H1 (cell line): ENCODE data around the gene TMEM134. TPM values are rescaled to one million over a fixed set of nuclear protein-coding genes. Genes with fewer than 3 reads are reported as not detected.

Experiments used
- CTCF ChIA-PET: fragments of 300-600 bp; sonication (Branson Sonifier 250); formaldehyde crosslinking; loops from one replicate; lab custom pipeline; 2021; ENCODE audit not compliant: partially characterized antibody; lab: Charles Lee
- POLR2A ChIA-PET: fragments of 300-600 bp; sonication (Branson Sonifier 250); formaldehyde crosslinking; loops from one replicate; lab custom pipeline; 2021; ENCODE audit warnings: inconsistent platforms; ENCODE audit not compliant: partially characterized antibody; lab: Charles Lee
- DNase-seq, 2 experiments: peaks; one replicate each; pipeline versions ENCODE4 v3.0.0 to v3.0.0-alpha.2; 2010 to 2022; ENCODE audit warnings: low spot score in 2 of 2, low read depth in 1 of 2, mixed read lengths in 1 of 2
- FAIRE-seq: peaks from 2 replicates; lab custom pipeline; 2011; peaks lifted over from hg19 to GRCh38; lab: Jason Lieb, UNC
- H2AFZ ChIP-seq: 2 replicates; pipeline ENCODE4 v1.8.1; 2012; ENCODE audit warnings: low read length, inconsistent platforms
- H2AK5ac ChIP-seq: 2 replicates; pipeline ENCODE4 v1.6.1; 2013; ENCODE audit warnings: low read depth, low read length
- H2BK120ac ChIP-seq: replicated peaks from 2 replicates; pipeline ENCODE3; 2013; ENCODE audit warnings: low read depth, low read length, inconsistent platforms
- H2BK12ac ChIP-seq: 2 replicates; pipeline ENCODE4 v1.6.1; 2013; ENCODE audit warnings: low read depth, low read length
- H2BK15ac ChIP-seq: 2 replicates; pipeline ENCODE4 v1.6.1; 2013; ENCODE audit warnings: low read length
- H2BK20ac ChIP-seq: 2 replicates; pipeline ENCODE4 v1.6.1; 2013; ENCODE audit warnings: low read length
- H2BK5ac ChIP-seq: 2 replicates; pipeline ENCODE4 v1.6.1; 2013; ENCODE audit warnings: low read depth, low read length
- H3K14ac ChIP-seq: 2 replicates; pipeline ENCODE4 v1.6.1; 2013; ENCODE audit warnings: inconsistent platforms; ENCODE audit not compliant: insufficient read length
- H3K18ac ChIP-seq: 2 replicates; pipeline ENCODE4 v1.6.1; 2013; ENCODE audit warnings: low read length; ENCODE audit errors: extremely low read depth
- H3K23ac ChIP-seq: 2 replicates; pipeline ENCODE4 v1.6.1; 2013; ENCODE audit warnings: inconsistent platforms; ENCODE audit not compliant: insufficient read length
- H3K23me2 ChIP-seq: 2 replicates; pipeline ENCODE4 v1.6.1; 2013; ENCODE audit warnings: low read depth, low read length
- H3K27ac ChIP-seq: 2 replicates; pipeline ENCODE4 v1.6.1; 2011; ENCODE audit warnings: low read depth, low read length, inconsistent platforms
- H3K27me3 ChIP-seq, 4 experiments: replicated peaks in 1 of 4; 1 replicate in 1 of 4; 2 replicates in 3 of 4; pipeline versions ENCODE4 v1.6.1 to v1.8.1; 2011 to 2013; ENCODE audit warnings: low read length in 3 of 4, mild to moderate bottlenecking in 3 of 4, inconsistent platforms in 2 of 4, mixed read lengths in 2 of 4, moderate library complexity in 1 of 4; ENCODE audit not compliant: control insufficient read depth in 3 of 4, insufficient read depth in 3 of 4; ENCODE audit errors: extremely low read depth in 1 of 4
- H3K36me3 ChIP-seq, 4 experiments: 2 replicates each; pipeline versions ENCODE4 v1.6.1 to v1.8.1; 2011 to 2013; ENCODE audit warnings: mild to moderate bottlenecking in 4 of 4, low read length in 3 of 4, moderate library complexity in 2 of 4, control low read depth in 1 of 4, inconsistent platforms in 1 of 4; ENCODE audit not compliant: insufficient read depth in 4 of 4, control insufficient read depth in 2 of 4
- H3K4ac ChIP-seq: replicated peaks from 2 replicates; pipeline ENCODE3; 2013; ENCODE audit warnings: low read length, low read depth, mixed read lengths, inconsistent platforms; ENCODE audit not compliant: insufficient read length
- H3K4me1 ChIP-seq, 4 experiments: replicated peaks in 1 of 4; 1 replicate in 1 of 4; 2 replicates in 3 of 4; pipeline versions ENCODE4 v1.6.1 to v1.8.1; 2011 to 2013; ENCODE audit warnings: low read length in 3 of 4, inconsistent platforms in 2 of 4, mixed read lengths in 1 of 4; ENCODE audit not compliant: insufficient read depth in 4 of 4, control insufficient read depth in 3 of 4
- H3K4me2 ChIP-seq, 2 experiments: 2 replicates each; pipeline versions ENCODE4 v1.6.1 to v1.8.1; 2011 to 2013; ENCODE audit warnings: low read depth in 2 of 2, low read length in 2 of 2, control low read depth in 1 of 2, inconsistent platforms in 1 of 2, mild to moderate bottlenecking in 1 of 2; ENCODE audit not compliant: insufficient read depth in 1 of 2
- H3K4me3 ChIP-seq, 4 experiments: fragments of 200-600, 300-600 bp in 1 of 4; sonication (generic), shearing (Covaris generic), sonication (Bioruptor Twin) in 1 of 4; 2 replicates each; pipeline versions ENCODE4 v1.5.1 to v1.8.1; 2011 to 2016; ENCODE audit warnings: low read length in 4 of 4, low read depth in 3 of 4, control low read depth in 2 of 4, inconsistent platforms in 2 of 4, mild to moderate bottlenecking in 2 of 4, mixed read lengths in 1 of 4, moderate library complexity in 1 of 4; ENCODE audit not compliant: insufficient read depth in 2 of 4; ENCODE audit errors: extremely low read depth in 1 of 4
- H3K56ac ChIP-seq: replicated peaks from 2 replicates; pipeline ENCODE3; 2013; ENCODE audit warnings: low read depth, mild to moderate bottlenecking, mixed read lengths, low read length, inconsistent platforms; ENCODE audit not compliant: insufficient read length
- H3K79me1 ChIP-seq: 2 replicates; pipeline ENCODE4 v1.6.1; 2013; ENCODE audit warnings: low read depth, low read length, control low read depth
- H3K79me2 ChIP-seq, 2 experiments: 2 replicates each; pipeline versions ENCODE4 v1.6.1 to v1.8.1; 2012 to 2013; ENCODE audit warnings: low read length in 2 of 2, mild to moderate bottlenecking in 2 of 2, inconsistent platforms in 1 of 2; ENCODE audit not compliant: insufficient read depth in 2 of 2, control insufficient read depth in 1 of 2
- H3K9ac ChIP-seq, 4 experiments: replicated peaks in 1 of 4; 1 replicate in 1 of 4; 2 replicates in 3 of 4; pipeline versions ENCODE4 v1.6.1 to v1.8.1; 2011 to 2013; ENCODE audit warnings: low read depth in 3 of 4, low read length in 3 of 4, control low read depth in 2 of 4, mild to moderate bottlenecking in 2 of 4, moderate library complexity in 2 of 4, inconsistent platforms in 1 of 4; ENCODE audit errors: extremely low read depth in 1 of 4
- H3K9me3 ChIP-seq, 2 experiments: 2 replicates each; pipeline versions ENCODE4 v1.6.1 to v1.8.1; 2012 to 2013; ENCODE audit warnings: mild to moderate bottlenecking in 2 of 2, moderate library complexity in 2 of 2, control low read depth in 1 of 2, inconsistent platforms in 1 of 2, low read depth in 1 of 2, low read length in 1 of 2, mixed read lengths in 1 of 2; ENCODE audit not compliant: insufficient read depth in 2 of 2
- H4K20me1 ChIP-seq, 2 experiments: replicated peaks in 1 of 2; 2 replicates each; pipeline versions ENCODE3 to v1.8.1; 2011 to 2013; ENCODE audit warnings: inconsistent platforms in 2 of 2, low read length in 2 of 2, mild to moderate bottlenecking in 1 of 2; ENCODE audit not compliant: insufficient read depth in 2 of 2, control insufficient read depth in 1 of 2
- H4K5ac ChIP-seq: 2 replicates; pipeline ENCODE4 v1.6.1; 2013; ENCODE audit warnings: low read length, low read depth, mixed read lengths, inconsistent platforms; ENCODE audit not compliant: insufficient read length
- H4K8ac ChIP-seq: 2 replicates; pipeline ENCODE4 v1.8.0; 2013; ENCODE audit warnings: mild to moderate bottlenecking, moderate library complexity, low read length, inconsistent platforms; ENCODE audit not compliant: insufficient read depth; ENCODE audit errors: extremely low read depth
- H4K91ac ChIP-seq: replicated peaks from 2 replicates; pipeline ENCODE3; 2013; ENCODE audit warnings: low read length, mixed read lengths, inconsistent platforms; ENCODE audit not compliant: insufficient read length
- BACH1 ChIP-seq: IDR thresholded peaks from 2 replicates; pipeline ENCODE4 v1.6.1; 2012; ENCODE audit warnings: low read length, improper control_type of control experiment
- EGR1 ChIP-seq: IDR thresholded peaks from 2 replicates; pipeline ENCODE4 v1.6.1; 2011; ENCODE audit warnings: low read depth, low read length, borderline replicate concordance
- EZH2 ChIP-seq: fragments of 200-600 bp; sonication (generic); IDR thresholded peaks from 2 replicates; pipeline ENCODE4 v1.7.1; 2012; ENCODE audit warnings: low read depth, mild to moderate bottlenecking, moderate library complexity, low read length, inconsistent platforms; ENCODE audit not compliant: severe bottlenecking
- HDAC2 ChIP-seq, 2 experiments: fragments of 300-600 bp in 1 of 2; sonication (generic) in 1 of 2; IDR thresholded peaks; 2 replicates each; pipeline ENCODE4 v1.6.1; 2011 to 2012; ENCODE audit warnings: low read depth in 2 of 2, low read length in 2 of 2, mild to moderate bottlenecking in 2 of 2, moderate library complexity in 2 of 2, borderline replicate concordance in 1 of 2, inconsistent platforms in 1 of 2
- KDM1A ChIP-seq: fragments of 200-600, 300-600 bp; sonication (generic); IDR thresholded peaks from 2 replicates; pipeline ENCODE4 v1.7.1; 2016; ENCODE audit warnings: mild to moderate bottlenecking, low read length, borderline replicate concordance
- RXRA ChIP-seq: IDR thresholded peaks from 2 replicates; pipeline ENCODE4 v1.6.1; 2011; ENCODE audit warnings: low read depth, mild to moderate bottlenecking, low read length, moderate library complexity; ENCODE audit not compliant: insufficient read depth
- SIX5 ChIP-seq: IDR thresholded peaks from 2 replicates; pipeline ENCODE4 v1.6.1; 2011; ENCODE audit warnings: mild to moderate bottlenecking, low read depth, low read length
- TCF12 ChIP-seq: IDR thresholded peaks from 2 replicates; pipeline ENCODE4 v1.6.1; 2011; ENCODE audit warnings: low read depth, mild to moderate bottlenecking, low read length
- YY1 ChIP-seq: IDR thresholded peaks from 2 replicates; pipeline ENCODE4 v1.6.1; 2011; ENCODE audit warnings: low read depth, mild to moderate bottlenecking, low read length
- WGBS, 2 experiments: shearing (Covaris generic) in 1 of 2; methylation state at CpG; one replicate each; pipeline versions ENCODE4 v1.1.6 to v1.1.7; 2013 to 2015; ENCODE audit warnings: low lambda C conversion rate in 2 of 2, mixed read lengths in 2 of 2, inconsistent platforms in 1 of 2, low coverage in 1 of 2, missing lambda C conversion rate in 1 of 2; ENCODE audit not compliant: insufficient replicate concordance in 2 of 2, insufficient coverage in 1 of 2, insufficient read length in 1 of 2; ENCODE audit errors: extremely low coverage in 1 of 2, missing lambda C conversion rate in 1 of 2; 5-methylcytosine and 5-hydroxymethylcytosine counted together
- polyA plus RNA-seq, 7 experiments: library from polyadenylated mRNA; depleted of rRNA in 3 of 7; stranded (reverse) in 5 of 7; unstranded in 2 of 7; fragments of >200 nt in 5 of 7; fragments of 200-250 nt in 2 of 7; gene quantifications; 1 replicate in 5 of 7; 2 replicates in 1 of 7; 4 replicates in 1 of 7; pipeline versions ENCODE4 v1.2.1 to v1.2.3, GENCODE V29; 2011 to 2013; ENCODE audit warnings: missing spikeins in 2 of 7, mixed read lengths in 2 of 7
- total RNA-seq: library from RNA; stranded (reverse); fragmentation: NEBNext Ultra II Directional; extraction: Animal tissue kit (Norgen Biotek cat#: 25700); gene quantifications from 2 replicates; pipeline ENCODE4 v1.2.1, GENCODE V29; 2021
- TF ChIP-seq, protein P1 (sequence below): IDR thresholded peaks from 2 replicates; pipeline ENCODE4 v1.6.1; 2012; ENCODE audit warnings: low read length, inconsistent platforms

TMEM134 gene
- total and polyA plus RNA-seq, 2 of the 8 experiments (the other 6 are each of a cell fraction or from before 2014, with no cell fraction given): 32.4 to 229 TPM

- no peaks in the 10 kb centered on the region for H3K79me1 ChIP-seq
- H3K4me3 ChIP-seq: no peak overlapping the region
- H3K79me2 ChIP-seq: no peaks in the 10 kb centered on the region
- peaks cover 2 to 25% (median 13%) of the 10 kb centered on the region in 4 experiments; a peak in 6 of 8 replicates for H3K36me3 ChIP-seq
- H3K27me3 ChIP-seq: no peaks in the 10 kb centered on the region; a peak in 1 of 7 replicates
- no peak overlapping the region for H3K14ac ChIP-seq
- FAIRE-seq (no peak), DNase-seq (no peak)
- H2AFZ ChIP-seq: no peak overlapping the region
- peaks cover 0 to 10% (median 0%) of the 10 kb centered on the region in 4 experiments; a peak in 2 of 7 replicates for H3K4me1 ChIP-seq
- no peak overlapping the region for H3K9ac ChIP-seq
- no peak overlapping the region for H2BK20ac ChIP-seq
- no peak overlapping the region for H2BK12ac ChIP-seq
- no peak overlapping the region for H4K5ac ChIP-seq
- H3K4ac ChIP-seq: no peak overlapping the region
- H3K23me2 ChIP-seq: peaks cover 2% of the 10 kb centered on the region; the same call in 1 of the 2 replicates
- no peak overlapping the region for H3K56ac ChIP-seq
- no peaks in the 10 kb centered on the region for H3K9me3 ChIP-seq
- no peak overlapping the region for H3K18ac ChIP-seq
- H3K4me2 ChIP-seq: no peak overlapping the region
- H4K20me1 ChIP-seq: peaks cover 0 to 14% of the 10 kb centered on the region in 2 experiments
- ChIA-PET CTCF (interaction anchor here (0.9 kb wide), 1 partner anchor 10 kb away, joined by 3 read pairs; no protein-coding TSS in a partner anchor), POLR2A (interaction anchor here (1.1 to 1.9 kb wide), 3 partner anchors 12 to 36 kb away, joined by 3 to 5 read pairs (median 4); partner anchors contain the start of genes AIP and TMEM134)
- no peak overlapping the region for H2BK120ac ChIP-seq
- H2BK5ac ChIP-seq: no peak overlapping the region
- H2AK5ac ChIP-seq: no peak overlapping the region
- no peak overlapping the region for H4K8ac ChIP-seq
- no peak overlapping the region for H4K91ac ChIP-seq
- H3K27ac ChIP-seq: no peak overlapping the region
- WGBS, 2 experiments: 96% methylated on average over 23 of the region's 59 CpGs; no CpG with 5 or more reads in 1 of the 2 experiments
- no peak overlapping the region for H2BK15ac ChIP-seq
- H3K23ac ChIP-seq: no peak overlapping the region
- TF ChIP-seq RXRA: no peak
- TF ChIP-seq, protein P1, sequence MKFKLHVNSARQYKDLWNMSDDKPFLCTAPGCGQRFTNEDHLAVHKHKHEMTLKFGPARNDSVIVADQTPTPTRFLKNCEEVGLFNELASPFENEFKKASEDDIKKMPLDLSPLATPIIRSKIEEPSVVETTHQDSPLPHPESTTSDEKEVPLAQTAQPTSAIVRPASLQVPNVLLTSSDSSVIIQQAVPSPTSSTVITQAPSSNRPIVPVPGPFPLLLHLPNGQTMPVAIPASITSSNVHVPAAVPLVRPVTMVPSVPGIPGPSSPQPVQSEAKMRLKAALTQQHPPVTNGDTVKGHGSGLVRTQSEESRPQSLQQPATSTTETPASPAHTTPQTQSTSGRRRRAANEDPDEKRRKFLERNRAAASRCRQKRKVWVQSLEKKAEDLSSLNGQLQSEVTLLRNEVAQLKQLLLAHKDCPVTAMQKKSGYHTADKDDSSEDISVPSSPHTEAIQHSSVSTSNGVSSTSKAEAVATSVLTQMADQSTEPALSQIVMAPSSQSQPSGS: no peak
- no peak for TF ChIP-seq KDM1A
- no peak for TF ChIP-seq EGR1
- no peak for TF ChIP-seq SIX5
- no peak for TF ChIP-seq HDAC2 (IDR thresholded peaks at IDR 0.05; ENCODE audit: borderline replicate concordance in 1 of 2, low read depth in 2 of 2, low read length in 2 of 2)
- TF ChIP-seq YY1: no peak
- no peak for TF ChIP-seq EZH2
- no peak for TF ChIP-seq TCF12
- no peak for TF ChIP-seq BACH1
Measured at GRCh38 chr11:67494371-67495233, 25.6 kb upstream of the TMEM134 start.
